Adrenal gland (tissue), 5 donors: ENCODE measurements around the gene ELK4.
A peak's percentile ranks its signal among the peaks of the same experiment; 100 is the strongest.

ENCODE experiments used
- POLR2A ChIP-seq, 2 donors: fragments of 450-650 bp; IDR thresholded peaks; one replicate each; pipeline ENCODE4 v1.6.1; 2017; ENCODE audit warnings: antibody characterized with exemption in 2 of 2, mild to moderate bottlenecking in 2 of 2, moderate library complexity in 1 of 2
- TF ChIP-seq, protein P1 (sequence below), 6 experiments: fragments of 450-650 bp in 4 of 6; fragments of 200-600 bp in 2 of 6; sonication (generic) in 1 of 6; IDR thresholded peaks; 1 replicate in 5 of 6; 2 replicates in 1 of 6; pipeline versions ENCODE4 v1.5.1 to v1.8.0; 2016 to 2021; ENCODE audit warnings: antibody characterized with exemption in 6 of 6, mild to moderate bottlenecking in 2 of 6, moderate library complexity in 1 of 6
- donor health status: DM: no; HTN: no; CAD: no.

DNA sequence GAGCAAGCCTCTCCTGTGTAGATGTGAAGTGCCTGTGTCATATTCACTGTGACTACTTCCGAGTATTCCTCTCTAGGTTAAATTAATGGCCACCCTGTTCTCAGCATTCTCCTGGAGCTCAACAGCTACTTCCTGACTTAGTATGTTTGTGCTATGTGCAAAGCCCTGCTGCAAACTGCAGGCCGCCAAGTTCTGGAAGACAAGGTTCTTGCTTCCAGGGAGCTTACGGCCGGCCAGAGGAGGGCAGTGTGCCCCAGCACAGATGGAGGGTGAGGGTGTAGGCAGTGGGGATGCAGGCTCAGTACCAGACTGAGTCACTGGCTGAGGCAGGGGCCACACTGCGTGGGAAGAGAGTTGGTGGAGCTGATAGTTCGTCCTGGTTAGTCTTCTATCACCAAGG lies 43.2 kb downstream of the ELK4 start:
- TF ChIP-seq, protein P1, sequence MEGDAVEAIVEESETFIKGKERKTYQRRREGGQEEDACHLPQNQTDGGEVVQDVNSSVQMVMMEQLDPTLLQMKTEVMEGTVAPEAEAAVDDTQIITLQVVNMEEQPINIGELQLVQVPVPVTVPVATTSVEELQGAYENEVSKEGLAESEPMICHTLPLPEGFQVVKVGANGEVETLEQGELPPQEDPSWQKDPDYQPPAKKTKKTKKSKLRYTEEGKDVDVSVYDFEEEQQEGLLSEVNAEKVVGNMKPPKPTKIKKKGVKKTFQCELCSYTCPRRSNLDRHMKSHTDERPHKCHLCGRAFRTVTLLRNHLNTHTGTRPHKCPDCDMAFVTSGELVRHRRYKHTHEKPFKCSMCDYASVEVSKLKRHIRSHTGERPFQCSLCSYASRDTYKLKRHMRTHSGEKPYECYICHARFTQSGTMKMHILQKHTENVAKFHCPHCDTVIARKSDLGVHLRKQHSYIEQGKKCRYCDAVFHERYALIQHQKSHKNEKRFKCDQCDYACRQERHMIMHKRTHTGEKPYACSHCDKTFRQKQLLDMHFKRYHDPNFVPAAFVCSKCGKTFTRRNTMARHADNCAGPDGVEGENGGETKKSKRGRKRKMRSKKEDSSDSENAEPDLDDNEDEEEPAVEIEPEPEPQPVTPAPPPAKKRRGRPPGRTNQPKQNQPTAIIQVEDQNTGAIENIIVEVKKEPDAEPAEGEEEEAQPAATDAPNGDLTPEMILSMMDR (IDR thresholded peaks at IDR 0.05): peak in 3 of 6 experiments; percentile 16 to 20 (median 20)
- no peak for TF ChIP-seq POLR2A (IDR thresholded peaks at IDR 0.05)
